Esophagus squamous epithelium (tissue), 4 donors: Measurements from ENCODE around the gene MUC3A.

ENCODE experiments used
- POLR2A ChIP-seq, 4 donors: fragments of 450-650 bp; IDR thresholded peaks; one replicate each; pipeline ENCODE4 v1.6.1; 2017; ENCODE audit warnings: antibody characterized with exemption in 4 of 4, mild to moderate bottlenecking in 4 of 4, moderate library complexity in 3 of 4
- TF ChIP-seq, protein P1 (sequence below), 6 experiments: fragments of 450-650 bp in 4 of 6; fragments of 200-600 bp in 2 of 6; sonication (generic) in 2 of 6; IDR thresholded peaks; one replicate each; pipeline ENCODE4 v1.5.1; 2016 to 2019; ENCODE audit warnings: antibody characterized with exemption in 6 of 6, mild to moderate bottlenecking in 4 of 6, moderate library complexity in 4 of 6

- TF ChIP-seq POLR2A (IDR thresholded peaks at IDR 0.05): no peak
- TF ChIP-seq, protein P1, sequence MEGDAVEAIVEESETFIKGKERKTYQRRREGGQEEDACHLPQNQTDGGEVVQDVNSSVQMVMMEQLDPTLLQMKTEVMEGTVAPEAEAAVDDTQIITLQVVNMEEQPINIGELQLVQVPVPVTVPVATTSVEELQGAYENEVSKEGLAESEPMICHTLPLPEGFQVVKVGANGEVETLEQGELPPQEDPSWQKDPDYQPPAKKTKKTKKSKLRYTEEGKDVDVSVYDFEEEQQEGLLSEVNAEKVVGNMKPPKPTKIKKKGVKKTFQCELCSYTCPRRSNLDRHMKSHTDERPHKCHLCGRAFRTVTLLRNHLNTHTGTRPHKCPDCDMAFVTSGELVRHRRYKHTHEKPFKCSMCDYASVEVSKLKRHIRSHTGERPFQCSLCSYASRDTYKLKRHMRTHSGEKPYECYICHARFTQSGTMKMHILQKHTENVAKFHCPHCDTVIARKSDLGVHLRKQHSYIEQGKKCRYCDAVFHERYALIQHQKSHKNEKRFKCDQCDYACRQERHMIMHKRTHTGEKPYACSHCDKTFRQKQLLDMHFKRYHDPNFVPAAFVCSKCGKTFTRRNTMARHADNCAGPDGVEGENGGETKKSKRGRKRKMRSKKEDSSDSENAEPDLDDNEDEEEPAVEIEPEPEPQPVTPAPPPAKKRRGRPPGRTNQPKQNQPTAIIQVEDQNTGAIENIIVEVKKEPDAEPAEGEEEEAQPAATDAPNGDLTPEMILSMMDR (IDR thresholded peaks at IDR 0.05): no peak
Measured at GRCh38 chr7:100949933-100950443, 654 bp downstream of the MUC3A start.
